Gastroesophageal sphincter (tissue), 3 donors: ENCODE data around the gene BNIP2.

Experiments used
- CTCF ChIP-seq, 4 experiments: fragments of 200-600 bp in 2 of 4; fragments of 450-650 bp in 2 of 4; sonication (generic) in 1 of 4; IDR thresholded peaks; one replicate each; pipeline ENCODE4 v1.5.1; 2017 to 2019; ENCODE audit warnings: antibody characterized with exemption in 4 of 4, mild to moderate bottlenecking in 2 of 4, moderate library complexity in 2 of 4
- POLR2A ChIP-seq, 2 donors: fragments of 450-650 bp; IDR thresholded peaks; one replicate each; pipeline ENCODE4 v1.6.1; 2017; ENCODE audit warnings: antibody characterized with exemption in 2 of 2, mild to moderate bottlenecking in 2 of 2, moderate library complexity in 1 of 2

- no peak for TF ChIP-seq CTCF (IDR thresholded peaks at IDR 0.05)
- no peak for TF ChIP-seq POLR2A (IDR thresholded peaks at IDR 0.05)
Measured at GRCh38 chr15:59615661-59616060, 73.5 kb downstream of the BNIP2 start.
